Brain microvascular endothelial cell (primary cell): ENCODE results near the gene VSX2.

ENCODE experiments used
- DNase-seq: peaks from one replicate; pipeline ENCODE4 v3.0.0-alpha.2; 2020
- H3K27ac ChIP-seq: fragments of 250-450 bp; sonication (Bioruptor Pico); 2 replicates; pipeline ENCODE4 v1.5.1; 2020; ENCODE audit warnings: mild to moderate bottlenecking, moderate library complexity
- H3K27me3 ChIP-seq: fragments of 250-450 bp; sonication (Bioruptor Pico); replicated peaks from 2 replicates; pipeline ENCODE4 v1.5.1; 2020; ENCODE audit warnings: mild to moderate bottlenecking
- H3K36me3 ChIP-seq: fragments of 250-450 bp; sonication (Bioruptor Pico); replicated peaks from 2 replicates; pipeline ENCODE4 v1.5.1; 2020; ENCODE audit warnings: mild to moderate bottlenecking
- H3K4me3 ChIP-seq: 2 replicates; pipeline ENCODE4 v1.5.1; 2011; ENCODE audit warnings: low read depth, mild to moderate bottlenecking, control low read depth, low read length, moderate library complexity
- in situ Hi-C: cut with HindIII; loops from 2 replicates; pipeline ENCODE4 v1.10.0; 2017; ENCODE audit warnings: low sequenced_read_pairs, low pct_ligation_motif_present
- TF ChIP-seq, protein P1 (sequence below): IDR thresholded peaks from 2 replicates; pipeline ENCODE4 v1.5.1; 2011; ENCODE audit warnings: low read depth, mild to moderate bottlenecking, moderate library complexity, low read length, control low read depth, inconsistent platforms; ENCODE audit errors: missing control alignments

The VSX2 gene

GRCh38 chr14:74202113-74202512, 37.1 kb upstream of the VSX2 start:
- DNase-seq: no peak
- no peak overlapping the region for H3K27ac ChIP-seq
- no peaks in the 10 kb centered on the region for H3K27me3 ChIP-seq
- no peak overlapping the region for H3K4me3 ChIP-seq
- TF ChIP-seq, protein P1, sequence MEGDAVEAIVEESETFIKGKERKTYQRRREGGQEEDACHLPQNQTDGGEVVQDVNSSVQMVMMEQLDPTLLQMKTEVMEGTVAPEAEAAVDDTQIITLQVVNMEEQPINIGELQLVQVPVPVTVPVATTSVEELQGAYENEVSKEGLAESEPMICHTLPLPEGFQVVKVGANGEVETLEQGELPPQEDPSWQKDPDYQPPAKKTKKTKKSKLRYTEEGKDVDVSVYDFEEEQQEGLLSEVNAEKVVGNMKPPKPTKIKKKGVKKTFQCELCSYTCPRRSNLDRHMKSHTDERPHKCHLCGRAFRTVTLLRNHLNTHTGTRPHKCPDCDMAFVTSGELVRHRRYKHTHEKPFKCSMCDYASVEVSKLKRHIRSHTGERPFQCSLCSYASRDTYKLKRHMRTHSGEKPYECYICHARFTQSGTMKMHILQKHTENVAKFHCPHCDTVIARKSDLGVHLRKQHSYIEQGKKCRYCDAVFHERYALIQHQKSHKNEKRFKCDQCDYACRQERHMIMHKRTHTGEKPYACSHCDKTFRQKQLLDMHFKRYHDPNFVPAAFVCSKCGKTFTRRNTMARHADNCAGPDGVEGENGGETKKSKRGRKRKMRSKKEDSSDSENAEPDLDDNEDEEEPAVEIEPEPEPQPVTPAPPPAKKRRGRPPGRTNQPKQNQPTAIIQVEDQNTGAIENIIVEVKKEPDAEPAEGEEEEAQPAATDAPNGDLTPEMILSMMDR: no peak
- in situ Hi-C loops: no loop called here
- H3K36me3 ChIP-seq: no peaks in the 10 kb centered on the region

GRCh38 chr14:74203639-74204038, 35.6 kb upstream of the VSX2 start:
- Histone ChIP-seq H3K27me3 (no peaks in the 10 kb centered on the region), H3K36me3 (no peaks in the 10 kb centered on the region), H3K27ac (no peak overlapping the region), H3K4me3 (no peak overlapping the region)
- in situ Hi-C loops: no loop called here
- DNase-seq: no peak
- TF ChIP-seq, protein P1: no peak

DNA sequence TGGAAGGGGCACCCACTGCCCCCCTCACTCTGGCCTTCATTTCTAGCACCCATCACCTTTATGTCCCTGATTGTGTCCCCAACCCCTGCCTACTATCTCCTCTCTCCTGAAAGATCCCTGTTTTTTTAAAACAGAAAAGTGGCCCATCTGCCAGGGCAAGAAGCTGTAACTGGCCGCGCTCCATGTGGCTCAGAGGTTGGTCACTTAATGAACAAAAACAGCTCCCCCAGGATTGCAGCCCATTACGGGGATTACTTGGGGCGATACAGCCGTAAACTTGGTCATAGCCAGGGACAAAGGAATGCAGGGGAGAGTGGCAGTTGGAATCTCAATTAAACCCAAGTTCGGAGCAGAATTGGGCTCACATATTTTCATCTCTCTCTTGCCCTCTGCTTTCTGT, 34.8 kb upstream of the VSX2 start:
- Histone ChIP-seq H3K27ac (no peak overlapping the region), H3K27me3 (no peaks in the 10 kb centered on the region), H3K36me3 (no peaks in the 10 kb centered on the region), H3K4me3 (no peak overlapping the region)
- TF ChIP-seq, protein P1: no peak
- in situ Hi-C loops: no loop called here
- DNase-seq: no peak

GRCh38 chr14:74205882-74206281, 33.4 kb upstream of the VSX2 start:
- DNase-seq: no peak
- TF ChIP-seq, protein P1: no peak
- no peaks in the 10 kb centered on the region for H3K36me3 ChIP-seq
- no peaks in the 10 kb centered on the region for H3K27me3 ChIP-seq
- H3K27ac ChIP-seq: no peak overlapping the region
- in situ Hi-C loops: no loop called here
- H3K4me3 ChIP-seq: no peak overlapping the region

DNA sequence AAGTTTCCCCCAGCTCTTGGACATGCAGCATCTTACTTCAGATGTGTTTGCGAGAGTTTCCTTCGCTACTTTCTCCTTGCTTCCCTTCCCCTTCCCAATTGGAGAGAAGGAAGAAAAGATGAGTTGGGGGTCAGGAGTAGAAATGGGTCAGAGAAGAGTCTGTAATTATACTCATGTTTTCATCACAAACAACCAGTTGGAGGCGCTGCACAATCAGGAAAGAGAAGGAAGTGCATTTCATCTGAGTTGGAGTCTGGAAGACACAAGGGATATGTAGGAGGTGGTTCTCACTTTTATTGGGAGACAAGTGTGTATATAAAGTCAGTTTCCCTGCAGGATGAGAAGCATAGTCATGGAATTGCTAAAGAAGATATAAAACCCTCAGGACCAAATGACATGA, 31.3 kb upstream of the VSX2 start:
- no peak for DNase-seq
- no peaks in the 10 kb centered on the region for H3K36me3 ChIP-seq
- H3K27ac ChIP-seq: no peak overlapping the region
- no peak overlapping the region for H3K4me3 ChIP-seq
- H3K27me3 ChIP-seq: no peaks in the 10 kb centered on the region
- TF ChIP-seq, protein P1: peak; percentile 19
- in situ Hi-C loops: no loop called here

- H3K27me3 ChIP-seq: no peaks in the 10 kb centered on the region
- no peaks in the 10 kb centered on the region for H3K36me3 ChIP-seq
- TF ChIP-seq, protein P1: no peak
- H3K4me3 ChIP-seq: no peak overlapping the region
- no peak overlapping the region for H3K27ac ChIP-seq
- DNase-seq: no peak
- in situ Hi-C loops: no loop called here
Observed at GRCh38 chr14:74208642-74209041, 30.6 kb upstream of the VSX2 start.
